Neural crest cell (in vitro differentiated cells): ENCODE data around the gene PLXNC1. TPM values are rescaled to one million over a fixed set of nuclear protein-coding genes. Genes with fewer than 3 reads are reported as not detected.

Source experiments
- DNase-seq: peaks from one replicate; pipeline ENCODE4 v3.0.0; 2021; ENCODE audit warnings: low read depth, mixed read lengths, low spot score
- H3K27ac Mint-ChIP-seq: one replicate; pipeline ENCODE4 v1.8.0; 2021; ENCODE audit warnings: mild to moderate bottlenecking, mixed read lengths; ENCODE audit not compliant: unreplicated experiment
- H3K27me3 Mint-ChIP-seq: 2 replicates; pipeline ENCODE4 v1.8.0; 2021; ENCODE audit warnings: low read depth, mild to moderate bottlenecking, mixed read lengths
- H3K36me3 Mint-ChIP-seq: 2 replicates; pipeline ENCODE4 v1.8.0; 2021; ENCODE audit warnings: low read depth, mild to moderate bottlenecking, mixed read lengths
- H3K4me1 Mint-ChIP-seq: 2 replicates; pipeline ENCODE4 v1.8.0; 2021; ENCODE audit warnings: mixed read lengths
- H3K4me3 Mint-ChIP-seq: one replicate; pipeline ENCODE4 v1.8.0; 2021; ENCODE audit warnings: mild to moderate bottlenecking, mixed read lengths
- H3K9me3 Mint-ChIP-seq: 2 replicates; pipeline ENCODE4 v1.8.0; 2021; ENCODE audit warnings: mixed read lengths
- total RNA-seq: library from RNA; stranded (reverse); gene quantifications from 2 replicates; pipeline ENCODE4 v1.2.1, GENCODE V29; 2021
- TF ChIP-seq, protein P1 (sequence below): fragments of 200-600 bp; sonication (generic); conservative IDR thresholded peaks from 2 replicates; pipeline ENCODE4 v1.5.0; 2021; ENCODE audit warnings: antibody characterized with exemption, mild to moderate bottlenecking

PLXNC1 gene
- total RNA-seq, 1 donor from 2014 or later: 5.8 TPM

DNA sequence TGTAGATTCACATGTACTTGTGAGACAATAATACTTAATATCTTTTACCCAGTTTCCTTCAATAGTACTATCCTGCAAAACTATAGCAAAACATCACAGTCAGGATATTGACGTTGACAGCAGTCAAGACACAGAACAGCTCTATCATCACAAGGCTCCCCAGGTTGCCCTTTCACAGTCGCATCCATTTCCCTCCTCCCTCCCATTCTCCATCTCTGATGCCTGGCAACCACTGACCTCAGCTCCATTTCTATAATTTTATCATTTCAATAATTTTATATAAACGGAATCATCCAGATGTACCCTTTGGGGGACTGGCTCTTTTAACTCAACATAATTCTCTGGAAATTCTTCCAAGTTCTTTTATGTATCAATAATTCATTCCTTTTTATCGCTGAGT is 81.5 kb downstream of the PLXNC1 start:
- H3K36me3 Mint-ChIP-seq: peaks cover 8% of the 10 kb centered on the region
- H3K4me1 Mint-ChIP-seq: peaks cover 12% of the 10 kb centered on the region
- no peaks in the 10 kb centered on the region for H3K27me3 Mint-ChIP-seq
- TF ChIP-seq, protein P1, sequence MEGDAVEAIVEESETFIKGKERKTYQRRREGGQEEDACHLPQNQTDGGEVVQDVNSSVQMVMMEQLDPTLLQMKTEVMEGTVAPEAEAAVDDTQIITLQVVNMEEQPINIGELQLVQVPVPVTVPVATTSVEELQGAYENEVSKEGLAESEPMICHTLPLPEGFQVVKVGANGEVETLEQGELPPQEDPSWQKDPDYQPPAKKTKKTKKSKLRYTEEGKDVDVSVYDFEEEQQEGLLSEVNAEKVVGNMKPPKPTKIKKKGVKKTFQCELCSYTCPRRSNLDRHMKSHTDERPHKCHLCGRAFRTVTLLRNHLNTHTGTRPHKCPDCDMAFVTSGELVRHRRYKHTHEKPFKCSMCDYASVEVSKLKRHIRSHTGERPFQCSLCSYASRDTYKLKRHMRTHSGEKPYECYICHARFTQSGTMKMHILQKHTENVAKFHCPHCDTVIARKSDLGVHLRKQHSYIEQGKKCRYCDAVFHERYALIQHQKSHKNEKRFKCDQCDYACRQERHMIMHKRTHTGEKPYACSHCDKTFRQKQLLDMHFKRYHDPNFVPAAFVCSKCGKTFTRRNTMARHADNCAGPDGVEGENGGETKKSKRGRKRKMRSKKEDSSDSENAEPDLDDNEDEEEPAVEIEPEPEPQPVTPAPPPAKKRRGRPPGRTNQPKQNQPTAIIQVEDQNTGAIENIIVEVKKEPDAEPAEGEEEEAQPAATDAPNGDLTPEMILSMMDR: no peak
- H3K4me3 Mint-ChIP-seq: no peak overlapping the region
- peaks cover 4% of the 10 kb centered on the region for H3K9me3 Mint-ChIP-seq
- no peak overlapping the region for H3K27ac Mint-ChIP-seq
- DNase-seq: no peak

DNA sequence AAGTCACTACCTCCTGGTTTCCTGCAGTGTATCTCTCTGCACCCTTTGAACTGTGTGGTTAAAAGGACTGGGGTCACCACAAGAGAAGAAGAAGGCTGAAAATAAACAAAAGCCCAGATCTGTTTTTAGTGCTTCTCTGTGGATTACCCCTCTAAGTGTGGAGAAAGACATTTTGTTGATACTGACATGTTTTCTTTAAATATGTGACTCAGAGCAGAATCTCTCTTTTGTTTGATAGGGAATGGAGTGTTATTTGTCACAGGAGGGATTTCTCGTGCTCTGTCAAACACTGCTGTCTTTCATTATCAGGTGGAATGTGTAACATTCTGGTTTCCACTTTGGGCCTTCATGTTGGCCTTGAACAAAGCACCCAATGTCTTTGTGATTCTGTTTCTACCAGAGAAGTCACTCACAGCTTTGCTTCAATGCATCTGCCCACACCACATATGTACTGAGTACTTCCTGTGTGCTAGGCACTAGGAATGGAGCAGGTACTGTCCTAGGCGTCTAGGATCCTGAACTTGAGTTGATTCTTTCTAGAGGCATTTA is 82.1 kb downstream of the PLXNC1 start:
- Mint-ChIP-seq H3K4me1 (peaks cover 12% of the 10 kb centered on the region), H3K4me3 (no peak overlapping the region), H3K36me3 (peaks cover 8% of the 10 kb centered on the region), H3K27ac (peak overlapping the region; percentile 94), H3K9me3 (peaks cover 4% of the 10 kb centered on the region), H3K27me3 (no peaks in the 10 kb centered on the region)
- TF ChIP-seq, protein P1: no peak
- DNase-seq: no peak

DNA sequence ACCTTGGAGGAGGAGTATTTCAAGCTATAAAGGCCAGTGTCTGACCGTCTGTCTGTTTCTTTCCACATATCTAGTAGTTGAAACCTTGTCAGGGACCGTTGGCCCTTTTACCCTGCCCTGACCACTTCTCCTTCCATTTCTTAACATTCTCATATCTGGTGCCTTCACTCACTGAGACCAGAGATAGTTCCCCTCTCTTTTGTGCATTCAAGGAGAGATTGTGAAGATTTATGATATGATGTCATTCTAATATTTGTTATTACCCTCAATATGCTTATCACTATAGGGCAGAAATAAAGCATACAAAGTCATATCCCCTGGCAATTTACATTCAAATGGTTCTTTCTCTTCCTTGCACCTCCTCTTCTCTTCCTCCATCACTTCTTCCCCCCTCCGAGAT is 83.3 kb downstream of the PLXNC1 start:
- TF ChIP-seq, protein P1: no peak
- H3K9me3 Mint-ChIP-seq: peaks cover 4% of the 10 kb centered on the region

DNA sequence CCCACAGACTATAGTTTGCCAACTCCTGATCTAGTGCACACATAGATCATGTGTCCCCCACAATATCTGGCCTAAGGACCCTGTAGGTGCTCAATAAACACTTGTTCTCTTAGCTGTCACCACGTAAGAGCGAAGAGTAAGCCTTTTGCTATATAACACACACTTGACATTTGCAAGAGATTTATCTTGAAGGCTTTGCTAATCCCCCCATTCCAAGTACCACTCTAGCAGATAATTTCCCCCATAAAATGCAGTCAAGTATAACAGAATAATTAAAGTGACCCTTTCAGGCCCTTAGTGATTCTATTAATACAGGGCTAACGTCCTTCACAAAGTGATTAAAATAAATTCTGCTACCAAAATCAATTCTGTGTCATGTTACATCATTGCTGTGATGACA is 87.5 kb downstream of the PLXNC1 start:
- Mint-ChIP-seq H3K4me3 (no peak overlapping the region), H3K36me3 (peaks cover 5% of the 10 kb centered on the region), H3K4me1 (peaks cover 4% of the 10 kb centered on the region), H3K27me3 (no peaks in the 10 kb centered on the region), H3K9me3 (no peaks in the 10 kb centered on the region), H3K27ac (no peak overlapping the region)
- no peak for DNase-seq
- TF ChIP-seq, protein P1: no peak

More for the DNA sequence above, 83.3 kb downstream of the PLXNC1 start:
- H3K27ac Mint-ChIP-seq: no peak overlapping the region
- no peak for DNase-seq
- no peaks in the 10 kb centered on the region for H3K27me3 Mint-ChIP-seq
- peaks cover 12% of the 10 kb centered on the region for H3K4me1 Mint-ChIP-seq
- peaks cover 6% of the 10 kb centered on the region for H3K36me3 Mint-ChIP-seq
- H3K4me3 Mint-ChIP-seq: no peak overlapping the region

DNA sequence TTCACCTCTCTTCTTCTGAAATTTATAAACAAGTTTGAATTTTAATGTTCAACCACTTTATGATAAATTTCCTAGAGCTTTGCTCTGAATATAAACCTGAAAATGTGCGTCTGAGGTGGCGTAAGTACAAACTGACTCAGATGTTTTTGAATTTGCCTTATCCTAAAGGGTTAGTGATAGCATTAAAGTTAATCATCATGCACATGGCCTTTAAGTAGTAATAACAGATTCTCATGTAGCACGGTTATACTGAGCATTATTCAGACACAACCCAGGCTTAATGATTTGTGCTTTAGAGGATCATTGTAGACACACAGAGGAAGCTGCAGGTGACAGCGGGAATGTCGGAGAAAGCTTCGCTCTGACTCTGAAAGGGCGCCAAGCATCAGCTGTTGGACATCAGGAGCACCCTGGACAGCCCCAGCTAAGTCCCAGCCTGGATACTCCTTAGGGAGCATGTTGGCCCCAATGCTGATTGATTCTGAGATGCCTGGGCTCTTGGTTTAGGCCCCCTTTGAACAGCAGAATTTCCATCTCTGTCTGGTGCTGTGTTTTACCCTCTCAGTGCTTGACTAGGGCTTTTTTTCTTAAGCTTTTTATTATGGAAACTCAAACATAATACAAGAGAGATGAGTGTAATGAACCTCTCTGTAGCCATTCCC is 91.1 kb downstream of the PLXNC1 start:
- Mint-ChIP-seq H3K9me3 (no peaks in the 10 kb centered on the region), H3K27me3 (no peaks in the 10 kb centered on the region), H3K27ac (no peak overlapping the region), H3K4me1 (no peaks in the 10 kb centered on the region), H3K36me3 (peaks cover 9% of the 10 kb centered on the region), H3K4me3 (no peak overlapping the region)
- TF ChIP-seq, protein P1: no peak
- no peak for DNase-seq
